ENCODE results near the gene GSDME. TPM values are rescaled to one million over a fixed set of nuclear protein-coding genes. Genes with fewer than 3 reads are reported as not detected.
"Not testable (repeated sequence)": the region's sequence is repeated elsewhere in the genome, so short reads cannot be mapped to it uniquely, and the experiment has no call there.

Gene GSDME
- total RNA-seq, 1 experiment from 2014 or later: 7.6 TPM

GRCh38 chr7:24794751-24795406, 37.6 kb upstream of the GSDME start:
- intact Hi-C loops (cut with micrococcal nuclease); H3K4me2 ChIP-seq (ENCODE audit: low read length): not testable (repeated sequence)

GRCh38 chr7:24793982-24794648, 36.9 kb upstream of the GSDME start:
- no peaks in the 10 kb centered on the region for H3K9me2 ChIP-seq (ENCODE audit: insufficient read depth)
- H3K4me2 ChIP-seq (ENCODE audit: low read length): no peak overlapping the region
- intact Hi-C loops (cut with micrococcal nuclease): no loop called here
- no peaks in the 10 kb centered on the region for H3K27me3 ChIP-seq (ENCODE audit: insufficient read depth, low read length)
- no peaks in the 10 kb centered on the region for H4K20me1 ChIP-seq (ENCODE audit: insufficient read depth)
- DNase-seq (ENCODE audit: low read depth, low spot score) (no peak), ATAC-seq (no peak)
- no peak overlapping the region for H3K4me3 ChIP-seq (replicated peaks in 1 of 2; ENCODE audit: low read depth in 1 of 2, low read length in 2 of 2)
- BruUV-seq (replicated peaks): no TSS peak
- ChIA-PET RAD21 (ENCODE audit: low non-redundant PET in 1 of 2, low total read pairs in 2 of 2, uncharacterized antibody in 2 of 2, unreplicated experiment in 2 of 2) (no interaction called here), POLR2A (no interaction called here), CTCF (interaction anchor here (1.2 kb wide), 1 partner anchor 18 kb away, joined by 3 read pairs; no protein-coding TSS in a partner anchor)
- no peak overlapping the region for H3K27ac ChIP-seq (ENCODE audit: low read depth, low read length)
- no peaks in the 10 kb centered on the region for H3K79me2 ChIP-seq (ENCODE audit: insufficient read depth, low read length)
- no peak overlapping the region for H3K9ac ChIP-seq (ENCODE audit: low read length)
- no peak for TF ChIP-seq ZNF274 (IDR thresholded peaks at IDR 0.05; ENCODE audit: low read depth, low read length)
- TF ChIP-seq CEBPB (IDR thresholded peaks at IDR 0.05; ENCODE audit: low read depth): no peak
- TF ChIP-seq TCF7L2 (IDR thresholded peaks at IDR 0.05; ENCODE audit: borderline replicate concordance, extremely low read depth, insufficient read depth, insufficient read length): no peak
- TF ChIP-seq SIN3A (IDR thresholded peaks at IDR 0.05; ENCODE audit: low read depth): no peak
- no peak for TF ChIP-seq POLR2AphosphoS5 (IDR thresholded peaks at IDR 0.05; ENCODE audit: low read depth, low read length)
- TF ChIP-seq EZH2 (IDR thresholded peaks at IDR 0.05): no peak
- H3K9me3 ChIP-seq (ENCODE audit: control insufficient read depth in 1 of 2, insufficient read depth in 1 of 2, low read depth in 1 of 2, low read length in 2 of 2): no peaks in the 10 kb centered on the region
- no peak overlapping the region for H2AFZ ChIP-seq (ENCODE audit: low read depth, low read length, poor library complexity, severe bottlenecking)
- no peaks in the 10 kb centered on the region for H3K4me1 ChIP-seq (ENCODE audit: control insufficient read depth in 1 of 2, insufficient read depth in 2 of 2, low read length in 2 of 2)
- no peaks in the 10 kb centered on the region for H3K36me3 ChIP-seq (ENCODE audit: control insufficient read depth in 1 of 2, insufficient read depth in 2 of 2, low read length in 2 of 2)

More at GRCh38 chr7:24794751-24795406, 37.6 kb upstream of the GSDME start:
- H3K79me2 ChIP-seq (ENCODE audit: insufficient read depth, low read length); H3K9me2 ChIP-seq (ENCODE audit: insufficient read depth); H3K27me3 ChIP-seq (ENCODE audit: insufficient read depth, low read length); ATAC-seq; RAD21 ChIA-PET (ENCODE audit: low non-redundant PET in 1 of 2, low total read pairs in 2 of 2, uncharacterized antibody in 2 of 2, unreplicated experiment in 2 of 2); POLR2A ChIA-PET; H3K9me3 ChIP-seq (ENCODE audit: control insufficient read depth in 1 of 2, insufficient read depth in 1 of 2, low read depth in 1 of 2, low read length in 2 of 2); H3K4me3 ChIP-seq (replicated peaks in 1 of 2; ENCODE audit: low read depth in 1 of 2, low read length in 2 of 2); H3K9ac ChIP-seq (ENCODE audit: low read length); BruUV-seq (replicated peaks); H3K36me3 ChIP-seq (ENCODE audit: control insufficient read depth in 1 of 2, insufficient read depth in 2 of 2, low read length in 2 of 2); H4K20me1 ChIP-seq (ENCODE audit: insufficient read depth); H2AFZ ChIP-seq (ENCODE audit: low read depth, low read length, poor library complexity, severe bottlenecking); H3K27ac ChIP-seq (ENCODE audit: low read depth, low read length); H3K4me1 ChIP-seq (ENCODE audit: control insufficient read depth in 1 of 2, insufficient read depth in 2 of 2, low read length in 2 of 2); DNase-seq (ENCODE audit: low read depth, low spot score): not testable (repeated sequence)
- CTCF ChIA-PET: interaction anchor here (1.2 kb wide), 1 partner anchor 17 kb away, joined by 3 read pairs; no protein-coding TSS in a partner anchor
